T47D (cell line): ENCODE measurements around the gene RNF31.

ENCODE experiments used
- DNase-seq, 2 experiments: peaks; one replicate each; pipeline versions ENCODE4 v3.0.0 to v3.0.0-alpha.2; 2011 to 2012; ENCODE audit warnings: low read depth in 1 of 2, low spot score in 1 of 2
- JUND ChIP-seq: IDR thresholded peaks from 2 replicates; pipeline ENCODE4 v1.6.1; 2012; ENCODE audit warnings: low read depth
- in situ Hi-C: cut with HindIII; loops from 2 replicates; pipeline ENCODE4 v1.10.0; 2016; ENCODE audit warnings: low sequenced_read_pairs, low pct_unique_long_range_greater_than_20kb

The RNF31 gene

DNA sequence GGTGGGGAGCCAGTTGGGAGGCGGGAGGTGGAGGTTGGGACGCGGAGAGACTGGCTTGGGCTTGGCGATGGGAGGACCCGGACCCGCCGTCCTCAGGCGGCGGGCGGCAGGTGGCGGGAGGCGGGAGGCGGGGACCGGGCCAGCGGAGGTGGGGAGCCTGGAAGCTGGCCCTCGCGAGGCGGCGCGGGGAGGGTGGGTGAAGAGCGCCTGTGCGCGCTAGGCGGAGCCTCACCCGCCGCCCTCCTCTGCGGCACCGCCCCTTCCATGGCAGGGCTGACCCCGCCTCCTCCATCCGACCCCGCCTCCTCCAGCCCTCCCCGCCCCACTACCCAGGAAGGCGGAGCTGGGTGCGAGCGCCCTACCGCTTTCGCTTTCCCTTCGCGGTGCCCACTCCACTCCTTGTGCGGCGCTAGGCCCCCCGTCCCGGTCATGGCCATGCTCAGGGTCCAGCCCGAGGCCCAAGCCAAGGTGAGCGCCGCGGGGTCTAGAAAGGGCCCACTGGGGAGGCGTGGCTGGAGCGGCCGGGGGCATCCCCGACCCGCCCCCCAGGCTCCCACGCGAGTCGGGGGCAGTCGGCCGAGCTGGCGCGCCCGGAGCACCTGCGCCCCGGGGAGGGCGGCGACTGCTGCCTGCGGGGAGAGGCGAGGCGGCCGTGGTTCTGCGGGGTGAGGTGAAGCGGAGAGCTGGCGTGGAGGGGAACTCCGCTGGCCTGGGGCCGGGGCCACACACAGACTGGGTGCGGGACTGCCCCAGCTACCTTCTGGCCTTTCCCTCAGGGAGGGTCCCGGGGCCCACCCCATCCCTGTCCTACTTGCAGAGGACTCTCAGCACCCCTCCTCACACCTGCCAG, 11.2 kb upstream of the RNF31 start, which contains the start of gene PSME1:
PSME1 (plus strand) TSS at position 361 of the 850 bp plus-strand sequence; CDS start at position 430, 69 bp downstream.
- in situ Hi-C loops: no loop called here
- peak; percentile 71 to 92 for DNase-seq
- no peak for TF ChIP-seq JUND

- no peak for TF ChIP-seq JUND
- in situ Hi-C loops: no loop called here
- peak in 1 of 2 experiments; percentile 59 for DNase-seq
Observed at GRCh38 chr14:24136684-24137528, 10.4 kb upstream of the RNF31 start.

- TF ChIP-seq JUND: no peak
- no peak for DNase-seq
- in situ Hi-C loops: no loop called here
Observed at GRCh38 chr14:24137529-24138395, 9.5 kb upstream of the RNF31 start.

DNA sequence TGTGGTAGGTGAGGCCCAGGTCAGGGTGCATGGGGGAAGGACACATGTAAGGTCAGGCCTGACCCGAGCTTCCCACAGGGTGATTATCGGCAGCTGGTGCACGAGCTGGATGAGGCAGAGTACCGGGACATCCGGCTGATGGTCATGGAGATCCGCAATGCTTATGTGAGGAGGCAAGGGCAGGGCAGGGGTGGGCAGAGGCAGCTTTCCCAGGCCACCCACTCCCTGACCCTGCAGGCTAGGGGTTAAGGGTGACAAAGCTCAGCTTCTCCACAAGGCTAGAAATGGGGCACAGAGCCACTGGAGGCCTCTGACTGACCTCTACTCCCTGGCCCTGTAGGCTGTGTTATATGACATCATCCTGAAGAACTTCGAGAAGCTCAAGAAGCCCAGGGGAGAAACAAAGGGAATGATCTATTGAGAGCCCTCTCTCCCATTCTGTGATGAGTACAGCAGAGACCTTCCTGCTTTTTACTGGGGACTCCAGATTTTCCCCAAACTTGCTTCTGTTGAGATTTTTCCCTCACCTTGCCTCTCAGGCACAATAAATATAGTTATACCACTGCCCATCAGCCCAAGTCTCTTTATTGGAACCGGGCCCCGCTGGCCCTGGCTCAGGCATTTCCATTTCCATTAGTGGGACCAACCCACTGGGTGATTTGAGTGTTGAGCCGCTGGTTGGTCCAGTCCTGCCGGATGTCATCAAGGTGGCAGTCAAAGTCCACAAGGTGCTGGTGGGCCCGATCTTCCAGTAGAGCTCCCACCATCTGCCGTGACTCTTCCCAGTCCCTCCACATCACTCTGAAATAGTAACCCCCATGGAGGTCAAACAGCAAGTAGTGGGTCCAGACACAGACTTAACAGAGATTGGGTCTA, 8.7 kb upstream of the RNF31 start:
- no peak for TF ChIP-seq JUND
- in situ Hi-C loops: no loop called here
- no peak for DNase-seq

GRCh38 chr14:24139272-24139934, 7.9 kb upstream of the RNF31 start:
- in situ Hi-C loops: no loop called here
- no peak for TF ChIP-seq JUND
- DNase-seq: peak in 1 of 2 experiments; percentile 35

- no peak for TF ChIP-seq JUND
- in situ Hi-C loops: no loop called here
- DNase-seq: peak; percentile 92 to 98
Observed at GRCh38 chr14:24141097-24141880, 6.0 kb upstream of the RNF31 start, which contains the start of gene EMC9. EMC9 (minus strand) TSS chr14:24141591; CDS start chr14:24141304, 287 bp downstream.

DNA sequence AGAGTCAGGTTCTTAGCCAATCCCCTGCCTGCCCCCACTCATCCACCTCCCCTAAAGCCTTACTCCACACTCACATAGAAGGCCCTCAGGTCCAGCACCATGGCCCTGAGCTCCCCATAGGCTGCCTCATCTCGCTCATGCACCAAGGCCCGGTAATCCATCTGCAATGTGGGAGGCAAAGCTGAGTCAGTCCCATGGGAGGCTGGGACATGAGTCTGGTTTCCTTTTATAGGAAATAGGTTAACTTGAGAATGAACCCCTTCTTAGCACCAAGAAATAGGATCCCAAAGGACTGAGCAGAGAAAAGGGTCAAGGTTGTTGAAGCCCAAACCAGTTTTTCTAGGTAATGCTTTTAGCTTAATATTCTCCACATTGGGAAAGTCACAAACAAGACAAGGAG, 3.8 kb upstream of the RNF31 start:
- TF ChIP-seq JUND: no peak
- in situ Hi-C loops: no loop called here

DNA sequence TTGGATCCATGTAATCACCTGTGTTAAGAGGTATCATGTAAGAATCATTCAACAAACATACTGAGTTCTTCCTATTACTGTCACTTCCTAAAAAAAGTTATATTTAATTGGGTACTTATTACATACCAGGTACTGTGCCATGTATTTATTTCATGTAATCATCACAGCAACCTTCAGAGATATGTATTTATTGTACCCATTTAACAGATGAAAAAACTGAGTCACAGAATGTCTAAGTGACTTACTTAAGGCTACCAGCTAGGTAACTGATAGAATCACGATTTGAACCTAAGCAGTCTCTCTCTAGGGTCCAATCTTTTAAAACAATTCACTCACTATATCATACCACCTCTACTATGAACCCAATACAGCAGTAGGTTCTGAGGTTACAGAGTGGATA, 2.8 kb upstream of the RNF31 start:
- DNase-seq: no peak
- no peak for TF ChIP-seq JUND
- in situ Hi-C loops: no loop called here

More for the DNA sequence above, 3.8 kb upstream of the RNF31 start:
- no peak for DNase-seq

- in situ Hi-C loops: no loop called here
- no peak for TF ChIP-seq JUND
- DNase-seq: no peak
Observed at GRCh38 chr14:24145219-24145618, 2.1 kb upstream of the RNF31 start.
